ENCODE results near the gene IGF1. TPM values are rescaled to one million over a fixed set of nuclear protein-coding genes. Genes with fewer than 3 reads are reported as not detected.

The IGF1 gene
- total and polyA plus RNA-seq, 10 of the 15 experiments (the other 5 are each of a cell fraction or from before 2014, with no cell fraction given): 2.4 to 9.2 (median 3.5) TPM

- Histone ChIP-seq H4K20me1 (ENCODE audit: control insufficient read depth, insufficient read depth) (no peaks in the 10 kb centered on the region), H3K9ac (ENCODE audit: control insufficient read depth, insufficient read depth, low read length) (no peak overlapping the region), H3K9me3 (replicated peaks; ENCODE audit: control insufficient read depth, insufficient read depth, low read length) (peaks cover 5% of the 10 kb centered on the region), H3K4me1 (ENCODE audit: control insufficient read depth, insufficient read depth, low read length) (no peaks in the 10 kb centered on the region), H2AFZ (ENCODE audit: control insufficient read depth, low read depth, low read length) (no peak overlapping the region), H3K79me2 (ENCODE audit: control insufficient read depth, insufficient read depth, low read length) (no peaks in the 10 kb centered on the region), H3K4me2 (ENCODE audit: control insufficient read depth, insufficient read depth) (no peak overlapping the region), H3K4me3 (no peak overlapping the region), H3K36me3 (ENCODE audit: control insufficient read depth in 2 of 2, insufficient read depth in 2 of 2, low read length in 1 of 2) (no peaks in the 10 kb centered on the region), H3K27ac (ENCODE audit: control insufficient read depth, insufficient read depth) (no peak overlapping the region), H3K27me3 (replicated peaks in 1 of 2; ENCODE audit: control insufficient read depth in 2 of 2, insufficient read depth in 2 of 2, low read length in 1 of 2) (no peaks in the 10 kb centered on the region)
- 0% methylated on average over 2 of the region's 2 CpGs for WGBS (ENCODE audit: insufficient coverage, insufficient replicate concordance, low lambda C conversion rate, missing lambda C conversion rate)
- DNase-seq (ENCODE audit: low read depth, low spot score): no peak
- ChIA-PET CTCF (no interaction called here), POLR2A (no interaction called here), RAD21 (ENCODE audit: unreplicated experiment) (no interaction called here), SMC1A (ENCODE audit: uncharacterized antibody, unreplicated experiment) (no interaction called here)
- in situ Hi-C loops (cut with MboI) (no loop called here), intact Hi-C loops (cut with micrococcal nuclease; ENCODE audit: unreplicated experiment) (no loop called here)
- TF ChIP-seq RUNX3 (IDR thresholded peaks at IDR 0.05; ENCODE audit: low read length): no peak
- TF ChIP-seq ZBED1 (IDR thresholded peaks at IDR 0.05; ENCODE audit: borderline replicate concordance): no peak
- no peak for TF ChIP-seq RAD21 (IDR thresholded peaks at IDR 0.05; ENCODE audit: insufficient read depth, low read depth, low read length)
- BruUV-seq (replicated peaks): no TSS peak
- no peak for FAIRE-seq
- ATAC-seq: no peak
Measured at GRCh38 chr12:102369876-102370275, 110.5 kb downstream of the IGF1 start.

GRCh38 chr12:102365365-102365764 is 115.0 kb downstream of the IGF1 start:
- Histone ChIP-seq H2AFZ (ENCODE audit: control insufficient read depth, low read depth, low read length) (no peak overlapping the region), H3K9ac (ENCODE audit: control insufficient read depth, insufficient read depth, low read length) (no peak overlapping the region), H3K27ac (ENCODE audit: control insufficient read depth, insufficient read depth) (no peak overlapping the region), H3K9me3 (replicated peaks; ENCODE audit: control insufficient read depth, insufficient read depth, low read length) (peaks cover 5% of the 10 kb centered on the region), H3K4me1 (ENCODE audit: control insufficient read depth, insufficient read depth, low read length) (no peaks in the 10 kb centered on the region), H3K36me3 (ENCODE audit: control insufficient read depth in 2 of 2, insufficient read depth in 2 of 2, low read length in 1 of 2) (no peaks in the 10 kb centered on the region), H3K4me2 (ENCODE audit: control insufficient read depth, insufficient read depth) (no peak overlapping the region), H3K27me3 (replicated peaks in 1 of 2; ENCODE audit: control insufficient read depth in 2 of 2, insufficient read depth in 2 of 2, low read length in 1 of 2) (no peaks in the 10 kb centered on the region), H3K4me3 (no peak overlapping the region), H4K20me1 (ENCODE audit: control insufficient read depth, insufficient read depth) (no peaks in the 10 kb centered on the region), H3K79me2 (ENCODE audit: control insufficient read depth, insufficient read depth, low read length) (no peaks in the 10 kb centered on the region)
- no TSS peak for BruUV-seq (replicated peaks)
- in situ Hi-C loops (cut with MboI) (no loop called here), intact Hi-C loops (cut with micrococcal nuclease; ENCODE audit: unreplicated experiment) (no loop called here)
- ChIA-PET RAD21 (ENCODE audit: unreplicated experiment) (no interaction called here), SMC1A (ENCODE audit: uncharacterized antibody, unreplicated experiment) (no interaction called here), CTCF (no interaction called here), POLR2A (no interaction called here)
- no peak for TF ChIP-seq CBX3 (IDR thresholded peaks at IDR 0.05; ENCODE audit: borderline replicate concordance, low read depth)
- FAIRE-seq: no peak
- no peak for ATAC-seq
- DNase-seq (ENCODE audit: low read depth, low spot score): no peak
